HG02623 (cell line): ENCODE results near the gene SCAMP2.
"Not testable (repeated sequence)": the region's sequence is repeated elsewhere in the genome, so short reads cannot be mapped to it uniquely, and the experiment has no call there.

Source experiments
- ATAC-seq: cut with Tn5 transposase; IDR thresholded peaks from one replicate; pipeline ENCODE4 v1.9.1; 2021; ENCODE audit warnings: moderate library complexity; ENCODE audit not compliant: unreplicated experiment

SCAMP2 gene

GRCh38 chr15:74891469-74891868 is 18.3 kb upstream of the SCAMP2 start:
- no peak for ATAC-seq

DNA sequence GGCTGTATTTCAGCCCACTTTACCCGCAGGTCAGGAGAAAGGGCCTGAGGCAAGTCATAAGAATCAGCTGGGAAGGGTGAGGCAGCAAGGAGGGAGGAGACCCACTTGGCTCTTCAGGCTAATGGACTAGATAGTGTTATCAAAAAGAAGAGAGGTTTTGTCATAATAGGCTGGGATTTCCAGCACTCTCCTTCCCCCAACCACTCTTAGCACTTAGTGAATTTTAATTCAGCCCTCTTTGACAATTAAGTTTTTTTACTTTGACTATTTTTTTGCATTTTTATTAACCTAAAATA is 17.4 kb upstream of the SCAMP2 start:
- no peak for ATAC-seq

DNA sequence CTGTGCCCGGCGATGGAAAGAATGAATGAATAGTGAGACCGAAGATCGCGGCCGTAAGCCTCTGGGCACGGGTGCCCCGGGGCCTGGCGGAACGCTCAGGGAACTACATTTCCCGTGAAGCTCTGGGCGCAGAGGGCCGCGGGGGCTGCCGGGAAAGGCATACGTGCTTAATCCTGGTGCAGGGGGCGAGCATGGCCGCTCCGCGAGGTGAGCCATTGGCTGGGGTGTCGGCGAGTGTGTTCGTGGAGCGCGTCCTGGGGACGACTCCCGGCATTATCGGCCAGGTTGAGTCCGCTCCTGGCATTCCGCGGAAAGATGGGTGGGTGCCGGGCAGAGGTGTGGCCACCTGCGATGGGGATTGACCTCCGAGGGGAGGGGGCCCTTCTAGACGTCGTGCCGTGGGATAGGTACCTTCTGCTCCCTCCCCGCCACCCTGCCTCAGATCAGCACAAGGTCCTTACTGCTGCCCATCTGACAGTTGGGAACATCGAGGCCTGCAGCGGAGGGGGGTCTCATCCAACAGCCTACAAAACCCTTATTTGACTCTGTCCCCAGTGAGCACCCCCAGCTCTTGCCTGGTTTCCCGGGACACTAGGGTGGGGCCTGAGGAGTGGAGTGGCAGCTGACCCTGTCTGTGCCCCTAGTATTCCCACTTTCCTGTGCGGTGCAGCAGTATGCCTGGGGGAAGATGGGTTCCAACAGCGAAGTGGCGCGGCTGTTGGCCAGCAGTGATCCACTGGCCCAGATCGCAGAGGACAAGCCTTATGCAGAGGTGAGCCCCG is 16.9 kb upstream of the SCAMP2 start, which contains the start of gene MPI:
MPI (plus strand) TSS at position 160 of the 782 bp plus-strand sequence; CDS start at position 192, 32 bp downstream.
- ATAC-seq, result peak; percentile 79

DNA sequence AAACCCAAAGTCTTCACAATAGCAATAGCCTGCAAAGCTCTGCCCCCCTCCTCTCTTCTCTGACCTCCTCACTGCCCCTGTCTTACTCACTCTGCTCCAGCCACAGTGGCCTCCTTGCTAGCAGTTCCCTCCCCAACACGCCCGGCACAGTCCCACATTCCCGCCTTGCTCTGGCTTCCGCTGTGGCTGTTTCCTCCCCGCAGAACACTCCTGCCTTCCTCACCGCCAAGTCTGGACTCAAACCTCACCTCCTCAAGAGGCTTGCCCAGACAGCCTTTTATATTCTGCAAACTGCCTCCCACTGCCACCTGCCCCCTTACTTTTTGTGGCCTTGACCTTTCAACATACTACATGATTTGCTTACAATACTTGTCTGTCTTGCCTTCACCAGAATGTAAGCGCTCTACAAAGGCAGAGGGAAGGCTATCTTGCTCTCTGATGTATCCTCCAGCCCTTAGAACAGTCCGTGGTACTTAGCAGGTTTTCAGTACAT is 16.3 kb upstream of the SCAMP2 start:
- ATAC-seq, result peak; percentile 11

GRCh38 chr15:74888716-74889115 is 15.6 kb upstream of the SCAMP2 start:
- no peak for ATAC-seq

- ATAC-seq, result not testable (repeated sequence)
These were observed 14.5 kb upstream of the SCAMP2 start for GRCh38 chr15:74887537-74888193.

GRCh38 chr15:74885461-74885860 is 12.3 kb upstream of the SCAMP2 start:
- no peak for ATAC-seq

GRCh38 chr15:74884428-74885223 is 11.5 kb upstream of the SCAMP2 start:
- no peak for ATAC-seq

GRCh38 chr15:74882528-74882927 is 9.4 kb upstream of the SCAMP2 start:
- ATAC-seq, result no peak

DNA sequence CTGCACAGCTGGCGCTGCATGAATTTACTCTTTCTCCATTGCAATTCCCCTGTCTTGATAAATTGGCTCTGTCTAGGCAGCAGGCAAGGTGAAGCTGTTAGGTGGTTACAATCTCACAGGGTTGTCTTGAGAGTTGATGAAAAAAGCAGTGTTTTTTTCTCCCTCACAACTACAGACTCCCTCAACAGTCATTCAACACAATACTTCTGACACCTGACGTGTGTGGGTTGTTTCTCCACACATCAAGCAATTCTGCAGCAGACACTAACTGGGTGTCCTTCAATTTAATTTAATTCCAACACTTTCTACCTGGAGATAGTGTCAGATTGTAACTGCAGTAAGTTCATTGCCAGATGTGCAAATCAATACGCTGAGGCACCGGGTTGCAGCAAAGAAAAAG is 5.1 kb upstream of the SCAMP2 start:
- ATAC-seq, result no peak

DNA sequence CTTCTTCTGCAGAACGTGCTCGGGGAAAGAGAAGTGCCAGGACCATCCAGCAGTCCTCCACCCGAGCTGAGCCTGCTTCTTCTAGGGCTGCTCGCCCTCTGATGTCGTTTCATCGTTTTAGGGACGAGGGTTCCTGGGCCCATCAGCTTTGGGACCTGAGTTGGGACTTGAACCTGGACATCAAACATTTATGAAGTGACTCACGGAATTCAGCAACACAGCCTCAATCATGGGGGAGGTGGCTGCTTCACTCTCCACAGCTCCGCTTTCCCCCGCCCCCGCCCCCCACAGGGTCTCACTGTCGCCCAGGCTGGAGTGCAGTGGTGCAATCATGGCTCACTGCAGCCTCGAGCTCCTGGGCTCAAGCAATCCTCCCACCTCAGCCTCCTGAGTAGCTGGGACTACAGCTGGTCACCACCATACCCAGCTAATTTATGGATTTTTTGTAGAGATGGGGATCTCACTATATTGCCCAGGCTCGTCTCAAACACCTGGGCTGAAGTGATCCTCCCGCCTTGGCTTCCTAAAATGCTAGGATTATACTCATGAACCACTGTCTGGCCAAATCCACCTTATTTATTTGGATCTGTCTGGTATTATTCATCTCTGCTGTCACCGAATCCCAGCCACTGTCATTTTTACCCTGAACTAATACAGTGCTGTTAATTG is 725 bp upstream of the SCAMP2 start:
- ATAC-seq, result no peak

DNA sequence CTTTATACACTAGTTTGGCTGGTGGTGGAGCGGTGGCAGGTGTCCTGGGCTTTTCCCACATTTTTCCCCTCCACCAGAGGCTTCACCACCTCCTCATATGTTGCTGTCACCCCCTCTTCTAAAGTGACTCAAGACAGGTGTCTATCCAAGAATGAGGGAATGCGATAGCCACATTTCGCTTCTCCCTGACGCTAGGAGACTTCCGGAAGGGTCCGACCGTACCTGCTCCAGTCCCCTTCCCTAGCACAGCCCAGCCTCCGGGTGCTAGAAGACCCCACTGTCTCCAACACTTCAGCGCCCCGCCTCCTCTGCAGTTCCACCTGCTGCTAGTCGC is 496 bp downstream of the SCAMP2 start:
- ATAC-seq, result no peak

DNA sequence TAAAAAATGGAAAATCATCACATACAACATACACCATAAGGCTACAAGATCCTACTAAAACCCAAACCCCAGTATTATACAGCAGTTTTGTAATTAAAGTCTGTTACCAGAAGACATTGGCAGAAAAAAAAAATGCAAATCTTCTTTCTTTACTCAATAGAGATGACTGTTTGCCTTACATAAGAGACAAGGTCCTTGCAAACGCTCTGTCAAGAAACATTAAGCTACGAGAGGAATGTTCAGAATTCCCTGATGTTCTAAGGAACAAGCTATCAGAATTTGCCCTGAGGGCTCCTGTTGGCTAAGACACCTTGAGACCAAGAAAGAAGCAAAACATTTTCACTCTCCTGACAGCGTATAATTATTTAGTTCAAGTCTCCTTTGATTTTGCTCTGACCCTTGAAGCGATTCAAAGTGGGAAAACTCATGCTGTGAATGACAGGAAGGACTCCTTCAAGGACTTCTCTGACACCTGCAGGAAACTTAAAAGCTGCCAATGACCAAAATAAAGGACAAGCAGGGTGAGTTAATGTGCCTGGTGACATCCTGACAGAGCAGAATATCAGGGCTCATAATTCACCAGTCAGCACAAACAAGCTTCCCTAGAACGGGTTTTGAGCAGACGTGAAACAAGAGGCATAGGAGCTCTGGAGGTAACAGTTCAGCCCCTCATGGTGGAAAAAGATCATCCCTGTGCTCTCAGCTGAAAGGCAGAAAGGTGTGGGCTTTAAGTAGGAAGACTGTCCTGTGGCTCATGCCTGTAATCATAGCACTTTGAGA is 2.5 kb downstream of the SCAMP2 start:
- ATAC-seq, result no peak

- no peak for ATAC-seq
These were observed 3.3 kb downstream of the SCAMP2 start for GRCh38 chr15:74869726-74870407.

DNA sequence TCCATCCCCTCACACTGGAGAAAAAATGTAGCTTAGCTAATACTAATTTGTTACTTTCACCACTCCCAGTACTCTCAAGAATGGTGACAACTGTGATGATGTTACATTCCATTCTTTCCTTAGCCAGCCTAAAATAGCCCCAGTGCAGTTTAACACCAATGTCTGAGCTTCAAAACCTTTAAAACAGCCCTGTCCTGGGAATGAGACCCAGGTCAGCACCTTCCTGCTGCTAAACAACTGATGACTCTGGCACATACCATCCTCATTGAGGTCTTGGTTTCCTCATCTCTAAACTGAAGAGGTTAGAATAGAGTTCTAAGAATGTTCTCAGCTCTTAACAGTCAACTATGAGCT is 3.8 kb downstream of the SCAMP2 start:
- ATAC-seq, result no peak

- ATAC-seq, result no peak
These were observed 5.1 kb downstream of the SCAMP2 start for GRCh38 chr15:74868059-74868458.

DNA sequence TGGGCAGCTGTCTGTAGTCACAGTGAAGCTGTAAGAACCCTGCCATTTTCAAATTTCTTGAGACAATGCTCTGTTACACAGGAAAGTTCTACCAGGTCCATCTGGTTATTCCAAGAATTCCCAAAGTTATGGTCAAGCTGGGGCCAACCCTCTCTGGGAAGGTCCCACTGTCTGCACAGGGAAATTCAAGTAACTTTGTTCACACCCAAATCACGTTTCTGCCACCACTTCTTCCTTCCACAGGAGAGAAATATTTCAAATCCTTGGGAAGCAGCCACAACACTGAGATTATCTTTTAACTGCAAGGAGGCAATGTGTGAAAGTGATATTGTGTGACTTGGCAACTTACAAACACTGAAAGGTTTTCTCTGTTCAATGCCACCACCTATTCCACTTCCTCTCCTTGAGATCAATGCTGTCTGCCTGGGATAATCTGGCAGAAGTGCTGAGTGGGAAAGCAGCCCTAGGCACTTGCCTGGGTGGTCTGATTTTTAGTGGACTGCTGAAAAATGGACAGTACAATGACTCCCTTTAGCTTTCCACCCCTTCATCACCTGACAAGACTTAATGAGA is 5.6 kb downstream of the SCAMP2 start:
- no peak for ATAC-seq

DNA sequence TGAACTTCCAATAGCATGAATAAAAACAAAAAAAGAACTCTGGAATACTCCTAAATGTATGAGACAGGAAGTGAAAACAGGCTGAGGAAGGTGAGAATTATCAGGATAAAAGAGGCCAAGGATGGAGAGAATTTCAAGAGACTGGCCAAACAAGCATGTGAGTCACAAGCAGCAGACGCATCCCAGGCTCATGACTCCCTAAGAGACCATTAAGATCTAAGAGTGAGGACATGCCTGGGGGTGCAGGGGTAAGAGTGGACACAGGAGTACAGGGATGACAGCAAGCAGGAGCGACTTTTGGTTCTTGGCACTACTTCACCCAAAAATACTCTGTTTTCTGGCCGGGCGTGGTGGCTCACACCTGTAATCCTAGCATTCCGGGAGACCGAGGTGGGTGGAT is 7.1 kb downstream of the SCAMP2 start:
- no peak for ATAC-seq

DNA sequence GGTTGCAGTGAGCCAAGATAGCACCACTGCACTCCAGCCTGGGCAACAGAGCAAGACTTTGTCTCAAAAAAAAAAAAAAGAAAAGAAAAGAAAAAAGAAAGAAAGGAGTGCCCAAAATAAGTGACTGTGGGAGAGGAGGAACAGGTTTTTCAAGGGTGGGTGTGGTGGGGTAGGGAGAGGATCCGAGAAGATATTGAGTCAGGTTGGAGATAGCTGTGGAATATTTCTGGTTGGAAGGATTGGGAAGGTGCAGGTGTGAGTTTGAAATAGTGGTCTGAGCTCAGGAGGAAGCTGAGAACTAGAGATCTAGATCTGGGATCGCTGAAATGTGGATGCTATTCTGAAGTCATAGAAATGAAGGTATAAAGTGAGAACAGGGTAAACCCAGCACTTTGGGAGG is 7.8 kb downstream of the SCAMP2 start:
- no peak for ATAC-seq

DNA sequence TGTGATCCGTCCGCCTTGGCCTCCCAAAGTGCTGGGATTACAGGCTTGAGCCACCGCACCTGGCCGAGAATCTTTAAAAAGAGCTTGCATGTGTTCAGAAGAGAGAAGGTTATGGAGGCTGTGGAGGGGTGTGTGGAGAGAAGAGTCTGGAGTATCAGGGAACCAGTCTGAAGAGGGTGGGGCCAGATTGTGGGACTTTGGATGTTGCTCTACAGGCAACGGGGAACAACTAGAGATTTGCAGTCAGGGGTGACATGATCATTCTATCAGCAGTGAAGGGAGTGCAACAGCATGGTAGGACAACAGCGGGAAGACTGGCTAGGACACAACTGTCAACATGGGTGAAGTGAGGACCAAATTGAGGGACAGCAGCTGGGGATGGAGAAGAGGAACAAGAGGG is 8.9 kb downstream of the SCAMP2 start:
- no peak for ATAC-seq
